Smooth muscle cell of the umbilical artery (primary cell): ENCODE results near the gene SELE. TPM values are rescaled to one million over a fixed set of nuclear protein-coding genes. Genes with fewer than 3 reads are reported as not detected.

ENCODE experiments used
- total RNA-seq: library from RNA; depleted of rRNA; stranded (reverse); fragments of >200 nt; gene quantifications from 2 replicates; pipeline ENCODE4 v1.2.3, GENCODE V29; 2014

SELE gene, protein sequence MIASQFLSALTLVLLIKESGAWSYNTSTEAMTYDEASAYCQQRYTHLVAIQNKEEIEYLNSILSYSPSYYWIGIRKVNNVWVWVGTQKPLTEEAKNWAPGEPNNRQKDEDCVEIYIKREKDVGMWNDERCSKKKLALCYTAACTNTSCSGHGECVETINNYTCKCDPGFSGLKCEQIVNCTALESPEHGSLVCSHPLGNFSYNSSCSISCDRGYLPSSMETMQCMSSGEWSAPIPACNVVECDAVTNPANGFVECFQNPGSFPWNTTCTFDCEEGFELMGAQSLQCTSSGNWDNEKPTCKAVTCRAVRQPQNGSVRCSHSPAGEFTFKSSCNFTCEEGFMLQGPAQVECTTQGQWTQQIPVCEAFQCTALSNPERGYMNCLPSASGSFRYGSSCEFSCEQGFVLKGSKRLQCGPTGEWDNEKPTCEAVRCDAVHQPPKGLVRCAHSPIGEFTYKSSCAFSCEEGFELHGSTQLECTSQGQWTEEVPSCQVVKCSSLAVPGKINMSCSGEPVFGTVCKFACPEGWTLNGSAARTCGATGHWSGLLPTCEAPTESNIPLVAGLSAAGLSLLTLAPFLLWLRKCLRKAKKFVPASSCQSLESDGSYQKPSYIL
- not detected in 2 replicates for total RNA-seq

DNA sequence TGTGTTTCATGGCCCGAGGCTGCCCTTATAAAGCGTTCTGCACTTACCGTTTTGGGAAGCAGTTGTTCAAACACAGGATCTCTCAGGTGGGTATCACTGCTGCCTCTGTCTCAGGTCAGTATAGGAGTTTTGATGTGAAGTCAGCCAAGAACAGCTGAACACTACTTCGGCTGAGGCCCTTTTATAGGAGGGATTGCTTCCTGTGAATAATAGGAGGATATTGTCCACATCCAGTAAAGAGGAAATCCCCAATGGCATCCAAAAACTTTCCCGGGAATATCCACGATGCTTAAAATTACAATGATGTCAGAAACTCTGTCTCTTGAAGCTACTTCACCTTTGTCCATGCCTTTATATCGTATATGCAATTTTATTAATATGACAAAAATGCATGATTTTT lies at the start of gene SELE:
Gene SELE (minus strand): TSS at position 156 of the 400 bp plus-strand sequence. CDS start 467 bp downstream, outside the sequence.

DNA sequence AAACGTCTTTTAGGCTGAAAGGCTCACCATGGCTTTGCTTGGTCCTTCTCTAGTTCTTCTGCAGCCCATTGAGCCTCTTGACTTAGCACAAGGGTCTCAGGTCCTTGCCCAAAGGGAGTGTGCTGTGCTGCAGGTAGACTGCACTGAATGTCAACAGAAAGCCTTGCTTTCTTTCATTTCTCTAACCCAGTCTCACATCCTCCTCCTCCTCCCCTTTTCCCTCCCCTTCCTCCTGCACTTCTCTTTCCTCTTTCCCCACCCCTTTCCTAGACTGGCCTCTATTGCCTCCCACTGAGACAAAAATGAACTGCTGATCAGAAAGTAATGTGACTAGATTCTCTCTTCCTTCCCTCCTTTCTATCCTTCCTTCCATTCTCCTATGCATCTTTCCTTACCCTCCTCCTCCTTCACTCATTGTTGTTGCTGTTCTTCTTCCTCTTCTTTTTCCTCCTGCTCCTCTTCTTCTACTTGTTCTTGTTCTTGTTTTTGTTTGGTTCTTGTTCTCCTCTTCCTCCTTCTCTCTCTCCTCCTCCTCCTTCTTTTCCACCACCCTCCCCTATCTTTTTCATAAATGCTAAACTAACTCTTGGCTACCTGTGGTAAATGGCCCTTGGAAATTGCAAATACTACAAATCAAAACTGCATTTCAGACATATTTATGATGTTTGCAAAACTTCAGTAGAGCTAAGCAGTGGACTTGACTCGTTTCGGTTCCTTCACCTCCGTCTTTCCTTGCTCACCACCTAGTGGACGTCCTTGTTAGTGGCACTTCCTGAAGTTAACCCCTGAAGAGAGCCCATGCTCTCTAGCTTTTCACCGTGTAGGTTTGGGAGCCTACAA lies 22.2 kb downstream of the SELE start, which contains the start of gene SELL:
Gene SELL (minus strand): TSS at position 152 of the 840 bp plus-strand sequence. CDS start 122 bp downstream, at position 30.

Other genes with a start within 250 kb of the SELE start
- gene SLC19A2, start 248.1 kb downstream of the SELE start, total RNA-seq = 19.3 and 21.4 TPM in 2 replicates
- gene F5, start 147.6 kb downstream of the SELE start, total RNA-seq = under 0.01 and 0.09 TPM in 2 replicates
- gene SELP, start 104.0 kb downstream of the SELE start, total RNA-seq = not detected in 2 replicates
- gene SELL, start 22.5 kb downstream of the SELE start, total RNA-seq = not detected in 2 replicates
- gene METTL18, start 60.8 kb upstream of the SELE start, total RNA-seq = 5.2 and 7.4 TPM in 2 replicates
- 8.1 and 11.6 TPM in 2 replicates for gene SCYL3, start 159.8 kb upstream of the SELE start, total RNA-seq